Activated CD8-positive, alpha-beta memory T cell treated with anti-CD3 and anti-CD28 coated beads, Interleukin-2, amount 50 U/mL, for 1 hour (primary cell): ENCODE data around the gene CDK1.
"Not testable (repeated sequence)": the region's sequence is repeated elsewhere in the genome, so short reads cannot be mapped to it uniquely, and the experiment has no call there.

Experiments used
- DNase-seq: peaks from one replicate; pipeline ENCODE4 v3.0.0-alpha.2; 2020; ENCODE audit errors: extremely low read depth

CDK1 gene

DNA sequence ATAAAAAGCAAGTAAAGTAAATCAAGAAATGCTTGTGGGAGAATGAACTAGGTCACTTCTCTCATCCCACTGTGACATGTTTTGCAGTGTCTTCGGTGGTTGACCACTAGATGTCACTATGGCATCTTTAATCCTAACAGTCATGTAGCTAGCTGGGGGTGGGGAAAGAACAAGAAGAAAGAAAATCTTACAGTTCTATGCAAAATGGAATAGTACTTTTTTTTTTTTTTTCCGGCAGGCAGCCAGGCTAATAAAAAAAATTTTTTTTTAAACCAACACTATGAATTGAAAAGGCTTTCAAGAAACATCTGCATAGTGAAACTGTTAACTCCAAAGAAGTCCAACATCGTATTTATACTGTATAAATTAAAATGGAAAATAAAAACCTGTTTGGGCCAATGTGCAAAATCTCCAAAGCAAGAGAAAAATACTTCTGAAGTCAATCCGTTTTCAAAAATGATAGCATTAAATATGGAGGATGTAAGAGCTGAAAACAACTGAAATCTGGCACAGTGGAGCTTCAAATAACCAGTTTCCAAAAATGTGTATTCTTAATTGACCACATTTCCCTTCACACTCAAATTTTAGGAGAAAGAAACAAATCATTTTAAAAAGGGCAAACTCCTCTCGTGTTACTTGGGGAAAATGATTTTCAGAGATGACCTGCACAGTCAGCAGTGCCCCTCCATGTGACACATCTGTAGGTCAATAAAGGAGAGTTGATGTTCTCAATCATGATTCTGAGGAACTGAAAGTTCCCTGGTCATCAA is 38.5 kb downstream of the CDK1 start:
- DNase-seq: no peak

DNA sequence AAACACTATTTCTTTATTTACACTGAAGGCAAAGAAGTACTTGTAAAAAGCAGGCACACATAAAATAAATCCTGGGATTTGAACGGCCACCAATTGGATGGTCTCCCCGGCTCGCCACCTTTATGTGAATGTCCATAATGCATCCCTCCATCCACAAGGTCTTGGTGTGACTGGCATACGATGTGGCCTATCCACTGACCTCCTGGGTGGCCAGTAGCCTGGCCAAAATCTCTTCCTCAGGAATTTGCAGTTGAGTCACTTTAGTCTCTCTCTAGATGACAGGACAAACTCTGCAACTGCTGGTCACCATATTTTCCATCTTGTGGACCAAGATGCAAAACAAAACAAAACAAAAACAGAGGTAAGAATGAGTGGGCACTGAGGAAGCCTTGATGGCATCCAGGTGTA is 39.1 kb downstream of the CDK1 start:
- DNase-seq: no peak

DNA sequence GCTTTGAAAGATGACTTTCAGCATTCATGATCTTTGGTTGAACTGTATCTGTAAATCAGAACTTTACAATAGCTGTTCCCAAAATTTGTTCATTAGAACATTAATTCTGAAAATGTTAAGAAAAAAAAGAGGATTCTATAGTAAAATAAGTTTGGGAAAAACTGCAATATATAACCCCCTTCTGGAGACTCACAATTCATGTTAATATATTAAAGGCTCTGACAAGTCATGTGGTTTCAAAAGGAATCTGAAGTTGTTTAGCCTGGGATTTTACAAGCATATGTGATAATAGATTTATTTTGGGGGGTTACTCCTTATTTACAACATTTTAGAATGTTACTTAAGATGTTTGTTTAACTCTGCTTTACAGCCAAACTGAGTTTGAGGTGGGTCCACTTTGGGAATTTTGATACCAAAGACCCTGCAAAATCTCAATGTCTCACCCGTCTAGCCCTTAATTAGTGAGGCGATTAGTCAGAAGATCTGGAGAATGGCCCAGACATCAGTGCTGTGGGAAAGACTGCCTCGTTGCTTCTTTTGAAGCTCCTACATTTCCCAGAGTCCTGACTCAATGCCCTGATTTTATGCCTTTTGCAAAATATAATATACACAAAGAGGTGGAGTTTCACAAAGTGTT is 40.0 kb downstream of the CDK1 start:
- DNase-seq: no peak

DNA sequence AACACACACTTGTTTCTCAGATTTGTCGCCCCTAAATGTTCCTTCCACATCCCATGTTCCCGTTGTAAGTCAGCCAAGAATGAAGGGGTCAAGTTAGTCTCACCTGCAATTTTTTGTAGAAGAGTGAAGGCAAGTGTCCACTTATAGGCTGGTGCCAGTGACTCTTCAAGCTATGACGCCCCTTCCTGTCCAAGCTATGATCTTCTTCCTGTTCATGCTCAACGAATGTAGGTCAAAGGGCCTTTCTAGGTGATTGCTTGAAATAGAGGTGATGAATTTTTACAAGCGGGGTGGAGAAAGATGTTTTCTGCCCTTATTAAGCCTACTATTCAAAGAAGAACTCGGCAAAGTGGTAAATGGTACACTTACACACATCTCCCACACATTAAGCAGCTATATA is 41.0 kb downstream of the CDK1 start:
- no peak for DNase-seq

DNA sequence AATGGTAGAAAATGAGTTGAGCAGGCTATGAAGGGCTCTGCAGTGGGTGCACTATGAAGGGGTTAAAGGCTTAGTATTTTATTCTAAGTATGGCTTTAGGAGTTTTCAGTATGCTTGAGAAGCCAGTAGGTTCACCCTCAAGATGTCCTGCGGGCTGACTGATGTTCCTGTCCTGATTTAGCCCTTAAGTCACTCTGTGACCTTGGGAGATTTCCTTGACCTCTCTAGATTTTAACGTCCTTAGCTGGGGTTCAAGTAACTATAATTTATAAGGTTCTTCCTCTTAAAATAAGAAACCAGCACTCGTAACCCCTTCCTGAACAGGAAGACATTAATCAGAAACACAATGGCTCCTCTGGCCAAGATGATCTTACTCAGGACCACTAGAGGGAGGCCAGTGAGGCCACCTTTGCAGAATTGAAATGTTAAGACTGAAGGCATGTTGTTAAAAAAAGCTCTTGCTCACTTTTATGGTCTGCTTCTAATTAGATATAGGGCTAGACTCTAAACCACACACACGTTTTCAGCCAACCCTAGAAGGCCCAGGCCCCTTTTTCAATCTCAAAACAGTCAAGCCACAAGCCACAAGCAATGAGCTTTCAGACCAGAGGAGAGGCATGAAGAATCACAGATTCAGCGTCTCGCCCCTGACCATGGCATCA is 41.9 kb downstream of the CDK1 start:
- DNase-seq: no peak

DNA sequence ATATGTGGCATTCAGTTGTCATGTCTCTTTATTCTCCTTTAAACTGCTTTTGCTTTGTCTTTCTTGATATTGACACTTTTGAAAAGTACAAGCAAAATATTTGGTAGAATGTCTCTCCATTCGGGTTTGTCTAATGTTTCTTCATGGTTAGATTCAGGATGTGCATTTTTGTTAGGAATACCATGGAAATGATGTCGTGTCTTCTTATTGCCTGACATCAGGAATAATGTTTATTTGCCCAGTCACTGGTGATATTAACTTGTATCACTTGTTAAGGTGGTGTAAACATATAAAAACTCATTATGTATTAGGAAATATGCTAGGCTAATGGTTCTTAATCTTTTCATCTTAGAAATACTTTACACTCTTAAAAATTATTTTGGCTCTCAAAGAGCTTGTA is 43.4 kb downstream of the CDK1 start:
- no peak for DNase-seq

DNA sequence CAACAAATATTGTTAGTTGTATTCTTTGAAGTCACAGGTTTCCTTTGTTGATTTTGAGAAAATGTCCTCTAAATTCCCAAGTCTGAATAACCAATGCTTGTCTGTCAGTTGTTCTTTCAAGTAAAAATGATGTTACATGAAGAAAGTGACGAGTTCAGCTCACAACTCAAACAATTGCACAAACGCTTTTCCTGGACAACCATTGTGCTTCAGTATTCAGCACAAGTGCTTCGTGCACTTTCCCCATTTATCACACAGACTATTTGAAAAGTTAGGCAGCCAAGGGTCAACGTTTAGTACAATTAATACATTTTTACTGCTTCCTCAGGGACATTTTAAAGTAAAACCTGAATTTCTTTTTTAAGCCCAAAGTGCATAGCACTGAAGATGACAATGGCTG is 44.5 kb downstream of the CDK1 start:
- no peak for DNase-seq

DNA sequence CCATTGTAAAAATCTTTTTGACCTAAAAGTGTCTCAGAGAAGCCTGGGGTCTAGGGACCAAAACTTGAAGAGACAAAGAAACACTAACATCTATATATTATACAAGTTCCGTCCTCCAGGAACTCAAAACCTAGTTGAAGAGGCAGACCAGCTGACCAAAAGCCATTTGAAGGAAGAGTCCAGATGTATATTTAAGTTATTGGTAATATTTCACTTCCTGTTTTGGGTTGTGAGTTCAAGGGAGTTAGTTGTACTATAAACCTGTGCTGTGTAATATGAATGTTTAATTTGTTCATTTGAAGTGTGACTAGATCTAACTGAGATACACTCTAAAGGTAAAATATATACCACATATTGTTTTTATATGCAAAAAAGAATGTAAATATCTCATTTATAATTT is 45.0 kb downstream of the CDK1 start:
- no peak for DNase-seq

DNA sequence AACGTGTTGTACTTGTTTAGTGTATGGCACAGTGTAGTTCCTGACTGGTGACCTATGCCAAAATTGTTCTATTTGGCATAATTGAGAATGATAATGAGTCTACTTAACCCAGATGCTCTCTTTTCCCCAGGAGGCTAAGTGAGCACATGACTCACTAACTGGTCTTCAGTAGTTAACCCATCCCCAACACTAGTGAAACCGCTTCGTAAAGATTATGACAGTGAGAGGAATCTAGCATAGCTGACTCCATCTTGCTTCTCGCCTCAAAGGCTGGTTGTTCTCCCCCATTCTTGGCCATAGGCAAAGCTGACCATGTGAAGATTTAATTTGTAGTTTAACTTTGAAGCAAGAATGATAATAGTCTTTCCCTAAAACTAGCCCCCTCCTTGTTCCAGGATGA is 47.2 kb downstream of the CDK1 start:
- DNase-seq: no peak

DNA sequence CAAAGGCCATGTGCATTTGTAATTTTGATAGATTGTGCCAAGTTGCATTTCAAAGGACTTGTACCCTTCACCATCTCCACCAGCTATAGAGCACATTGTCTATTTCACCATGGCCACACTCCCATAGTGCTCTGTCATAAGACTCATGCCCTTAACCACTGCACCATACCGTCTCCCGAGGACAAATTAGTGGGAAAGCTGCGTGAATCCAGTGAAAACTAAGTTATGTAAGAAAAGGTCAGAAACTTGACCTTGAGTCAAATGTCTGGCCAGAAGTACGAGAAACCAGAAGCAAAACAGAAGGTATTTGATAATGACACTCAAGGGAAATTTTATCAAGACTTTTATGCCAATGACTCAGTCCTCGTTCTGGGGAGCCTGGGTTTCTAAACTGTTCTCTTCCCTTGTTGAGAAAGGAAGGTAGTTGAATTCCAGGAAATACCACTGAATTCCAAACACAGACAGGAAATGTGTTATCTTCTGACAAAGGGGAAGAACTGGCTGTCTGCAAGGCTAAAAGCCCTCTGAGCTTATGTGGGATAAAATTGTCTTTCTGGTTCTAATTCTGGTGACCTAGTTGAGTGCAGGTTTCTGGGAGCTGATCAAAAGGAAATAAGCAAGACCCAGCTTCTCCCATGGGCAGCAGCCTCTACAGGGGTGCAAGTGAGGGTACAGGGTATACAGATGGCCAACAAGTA is 49.7 kb downstream of the CDK1 start:
- DNase-seq: no peak

DNA sequence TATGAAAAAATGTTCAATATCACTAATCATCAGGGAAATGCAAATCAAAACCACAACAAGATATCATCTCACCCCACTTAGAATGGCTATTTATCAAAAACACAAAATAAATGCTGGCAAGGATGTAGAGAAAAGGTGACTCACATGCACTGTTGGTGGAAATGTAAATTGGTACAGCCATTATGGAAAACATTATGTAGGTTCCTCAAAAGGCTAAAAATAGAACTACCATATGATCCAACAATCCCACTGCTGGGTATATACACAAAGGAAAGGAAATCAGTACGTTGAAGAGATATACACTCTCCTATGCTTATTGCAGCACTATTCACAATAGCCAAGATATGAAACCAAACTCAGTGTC is 50.2 kb downstream of the CDK1 start:
- DNase-seq: no peak

DNA sequence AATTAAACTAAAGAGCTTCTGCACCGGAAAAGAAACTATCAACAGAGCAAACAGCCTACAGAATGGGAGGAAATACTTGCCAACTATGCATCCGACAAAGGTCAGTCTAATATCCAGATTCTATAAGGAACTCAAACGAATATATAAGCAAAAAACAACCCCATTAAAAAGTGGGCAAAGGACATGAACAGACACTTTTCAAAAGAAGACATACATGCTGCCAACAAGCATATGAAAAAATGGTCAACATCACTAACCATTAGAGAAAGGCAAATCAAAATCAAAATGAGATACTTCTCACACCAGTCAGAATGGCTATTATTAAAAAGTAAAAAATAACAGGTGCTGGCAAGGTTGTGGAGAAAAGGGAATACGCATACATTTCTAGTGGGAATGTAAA is 53.9 kb downstream of the CDK1 start:
- not testable (repeated sequence) for DNase-seq

DNA sequence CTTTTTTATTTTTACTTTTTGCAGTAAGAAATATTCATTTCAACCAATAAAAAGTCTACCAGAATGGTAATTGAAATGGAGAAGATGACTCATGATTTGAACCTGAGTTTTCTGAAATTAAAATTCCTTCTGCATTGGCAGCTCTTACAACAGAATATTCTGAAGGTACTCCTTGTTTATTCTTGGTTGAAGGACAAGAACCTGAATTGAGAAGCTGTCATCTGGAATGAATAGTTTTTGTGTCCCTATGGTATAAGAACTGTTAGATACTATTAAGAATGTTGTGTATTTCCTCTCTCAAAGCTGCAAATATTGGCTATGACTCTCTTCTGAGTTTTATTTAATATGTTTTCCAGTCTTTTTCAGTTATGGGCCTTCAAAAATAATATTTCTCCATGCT is 56.1 kb downstream of the CDK1 start:
- no peak for DNase-seq

DNA sequence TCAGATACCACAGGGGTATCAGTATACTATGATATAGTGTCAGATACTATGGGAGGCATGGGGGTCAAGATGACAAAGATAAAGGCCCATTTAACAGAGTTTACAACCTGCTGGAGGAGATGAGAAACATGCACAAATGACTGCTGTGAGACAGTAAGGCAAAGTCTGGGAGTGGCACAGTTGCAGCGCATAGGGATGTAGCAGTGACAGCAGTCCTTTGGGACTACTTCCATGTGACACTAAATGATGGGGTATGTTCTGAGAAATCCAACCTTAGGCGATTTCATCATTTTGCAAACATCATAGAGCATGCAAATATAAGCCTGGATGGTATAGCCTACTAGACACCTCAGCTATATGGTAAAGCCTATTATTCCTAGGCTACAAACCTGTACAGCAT is 56.8 kb downstream of the CDK1 start:
- no peak for DNase-seq

DNA sequence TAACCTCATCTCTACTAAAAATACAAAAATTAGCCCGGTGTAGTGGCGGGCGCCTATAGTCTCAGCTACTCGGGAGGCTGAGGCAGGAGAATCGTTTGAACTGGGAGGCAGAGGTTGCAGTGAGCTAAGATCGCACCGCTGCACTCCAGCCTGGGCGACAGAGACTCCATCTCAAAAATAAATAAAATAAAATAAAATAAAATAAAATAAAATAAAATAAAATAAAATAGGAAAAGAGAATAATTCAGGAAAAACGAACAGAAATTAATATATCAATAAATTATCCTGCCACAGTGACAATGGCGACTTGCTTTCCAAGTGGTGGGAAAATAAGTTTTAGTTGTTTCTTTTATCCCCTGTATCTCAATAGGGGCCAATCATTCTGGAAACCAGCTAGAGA is 62.9 kb downstream of the CDK1 start:
- DNase-seq: not testable (repeated sequence)

DNA sequence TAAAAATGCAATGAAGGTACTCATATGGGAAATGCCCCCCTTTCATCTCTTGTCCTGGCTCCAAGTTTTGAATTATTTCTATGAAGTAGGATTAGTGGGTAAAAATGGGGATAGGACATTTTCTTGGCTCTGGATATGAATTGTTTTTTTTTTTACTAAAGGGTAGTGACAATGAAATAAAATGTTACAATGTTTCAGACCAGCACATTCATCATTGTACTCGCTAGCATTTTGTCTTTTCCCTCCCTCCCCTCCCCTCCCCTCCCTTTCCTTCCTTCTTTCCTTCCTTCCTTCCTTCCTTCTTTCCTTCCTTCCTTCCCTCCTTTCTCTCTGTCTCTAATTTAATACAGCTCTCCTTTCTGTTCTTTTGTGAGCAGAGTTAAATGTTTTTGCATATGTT is 64.4 kb downstream of the CDK1 start:
- no peak for DNase-seq
